CD8-positive, alpha-beta memory T cell (primary cell): ENCODE data around the gene PARP16. TPM values are rescaled to one million over a fixed set of nuclear protein-coding genes. Genes with fewer than 3 reads are reported as not detected.
A peak's percentile ranks its signal among the peaks of the same experiment; 100 is the strongest.

Experiments used
- CTCF ChIA-PET: fragments of 350-600 bp; sonication (Branson Sonifier 250); formaldehyde crosslinking; loops from one replicate; lab custom pipeline; 2021; ENCODE audit warnings: antibody characterized with exemption; lab: Charles Lee
- POLR2A ChIA-PET: fragments of 350-600 bp; sonication (Branson Sonifier 250); formaldehyde crosslinking; loops from one replicate; lab custom pipeline; 2021; ENCODE audit warnings: antibody characterized with exemption; lab: Charles Lee
- DNase-seq, 5 donors: peaks; one replicate each; pipeline versions ENCODE4 v3.0.0 to v3.0.0-alpha.2; 2020 to 2022; ENCODE audit warnings: mixed read lengths in 1 of 5
- H3K27ac ChIP-seq: one replicate; pipeline ENCODE4 v1.7.0; 2013; ENCODE audit warnings: low read depth, mild to moderate bottlenecking, low read length, moderate library complexity
- H3K27me3 ChIP-seq: 2 replicates; pipeline ENCODE4 v1.7.0; 2013; ENCODE audit warnings: low read length, mild to moderate bottlenecking; ENCODE audit not compliant: insufficient read depth, poor library complexity, severe bottlenecking
- H3K36me3 ChIP-seq: 2 replicates; pipeline ENCODE4 v1.7.0; 2013; ENCODE audit warnings: mild to moderate bottlenecking, low read length, moderate library complexity; ENCODE audit not compliant: insufficient read depth
- H3K4me1 ChIP-seq: 2 replicates; pipeline ENCODE4 v1.7.0; 2013; ENCODE audit warnings: mild to moderate bottlenecking, low read length, moderate library complexity; ENCODE audit not compliant: insufficient read depth
- H3K4me3 ChIP-seq: 2 replicates; pipeline ENCODE4 v1.7.0; 2013; ENCODE audit warnings: mild to moderate bottlenecking, low read length
- H3K9me3 ChIP-seq: 2 replicates; pipeline ENCODE4 v1.7.0; 2013; ENCODE audit warnings: mild to moderate bottlenecking, low read length
- H3K27ac Mint-ChIP-seq, 8 donors: one replicate each; pipeline ENCODE4 v1.8.0; 2020 to 2021; ENCODE audit warnings: mixed read lengths in 8 of 8, mild to moderate bottlenecking in 6 of 8, inconsistent platforms in 3 of 8, moderate library complexity in 3 of 8
- H3K27me3 Mint-ChIP-seq, 2 donors: one replicate each; pipeline ENCODE4 v1.8.0; 2020 to 2021; ENCODE audit warnings: mixed read lengths in 2 of 2, mild to moderate bottlenecking in 1 of 2, moderate library complexity in 1 of 2
- H3K36me3 Mint-ChIP-seq, 3 donors: one replicate each; pipeline ENCODE4 v1.8.0; 2020 to 2021; ENCODE audit warnings: mixed read lengths in 3 of 3, inconsistent platforms in 1 of 3, mild to moderate bottlenecking in 1 of 3
- H3K4me1 Mint-ChIP-seq, 3 donors: one replicate each; pipeline ENCODE4 v1.8.0; 2020 to 2021; ENCODE audit warnings: mixed read lengths in 3 of 3, inconsistent platforms in 1 of 3, mild to moderate bottlenecking in 1 of 3
- H3K4me3 Mint-ChIP-seq, 7 donors: one replicate each; pipeline ENCODE4 v1.8.0; 2020 to 2021; ENCODE audit warnings: mixed read lengths in 7 of 7, mild to moderate bottlenecking in 6 of 7, moderate library complexity in 4 of 7, inconsistent platforms in 2 of 7
- H3K9me3 Mint-ChIP-seq, 5 donors: one replicate each; pipeline ENCODE4 v1.8.0; 2020 to 2022; ENCODE audit warnings: mixed read lengths in 5 of 5, mild to moderate bottlenecking in 3 of 5, moderate library complexity in 2 of 5, inconsistent platforms in 1 of 5
- polyA plus RNA-seq: library from polyadenylated mRNA; unstranded; fragments of 300-500 nt; fragmentation: Illumina TruSeq; gene quantifications from one replicate; pipeline ENCODE4 v1.2.3, GENCODE V29; 2021
- total RNA-seq, 2 experiments: library from RNA; stranded (reverse); gene quantifications; one replicate each; pipeline ENCODE4 v1.2.3, GENCODE V29; 2021

PARP16 gene, protein sequence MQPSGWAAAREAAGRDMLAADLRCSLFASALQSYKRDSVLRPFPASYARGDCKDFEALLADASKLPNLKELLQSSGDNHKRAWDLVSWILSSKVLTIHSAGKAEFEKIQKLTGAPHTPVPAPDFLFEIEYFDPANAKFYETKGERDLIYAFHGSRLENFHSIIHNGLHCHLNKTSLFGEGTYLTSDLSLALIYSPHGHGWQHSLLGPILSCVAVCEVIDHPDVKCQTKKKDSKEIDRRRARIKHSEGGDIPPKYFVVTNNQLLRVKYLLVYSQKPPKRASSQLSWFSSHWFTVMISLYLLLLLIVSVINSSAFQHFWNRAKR
- total RNA-seq (10 to 100 TPM; 14.1 to 14.7 TPM), polyA plus RNA-seq (30.9 TPM)

DNA sequence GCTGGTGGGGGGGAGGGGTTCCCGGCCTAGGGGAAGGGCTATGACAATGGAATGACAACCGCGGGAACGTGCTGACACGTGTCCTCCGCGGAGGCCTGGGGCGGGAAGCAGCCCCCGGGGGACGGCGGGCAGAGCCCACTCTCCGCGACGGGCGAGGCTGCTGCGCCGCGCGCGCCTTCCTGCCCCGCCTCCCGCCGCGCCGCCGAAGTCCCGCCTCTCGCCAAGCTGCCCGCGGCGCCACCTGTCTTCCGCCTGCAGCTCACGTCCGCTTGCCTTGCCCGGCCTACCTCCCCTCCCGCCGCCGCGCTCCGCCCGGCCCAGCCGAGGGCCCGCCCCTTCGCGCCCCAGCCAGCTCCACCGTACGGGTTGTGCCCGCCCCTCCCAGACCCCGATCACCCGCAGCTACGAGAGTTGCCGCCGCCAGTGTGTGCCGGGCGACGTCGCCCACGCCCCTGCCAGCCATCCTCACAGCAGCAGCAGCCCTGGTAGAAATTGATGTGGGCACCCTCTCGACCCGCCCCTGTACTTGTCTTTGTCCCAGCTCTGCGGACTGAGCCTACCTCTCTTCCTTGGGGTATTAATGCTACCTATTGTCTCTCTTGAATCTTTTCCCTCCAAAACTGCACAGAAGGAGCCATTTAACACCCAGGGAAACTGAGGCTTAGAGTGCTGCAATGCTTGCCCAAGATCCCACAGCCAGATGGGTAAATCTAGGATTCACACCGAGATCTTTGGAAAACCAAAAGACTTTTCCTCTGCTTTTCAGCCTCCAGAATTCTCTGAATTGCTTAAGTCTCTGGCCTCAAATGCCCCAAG, at the start of gene PARP16:
PARP16 (minus strand) TSS at position 180 of the 816 bp plus-strand sequence. CDS start 457 bp downstream, outside the sequence.
- H3K27me3 ChIP-seq = no peaks in the 10 kb centered on the region
- H3K27ac ChIP-seq = peak within 1 kb of the TSS; percentile 78
- peaks cover 23% of the 10 kb centered on the region for H3K4me1 ChIP-seq
- CTCF ChIA-PET = interaction anchor here (0.7 to 2.6 kb wide), 13 partner anchors 8 to 101 kb away, joined by 3 to 16 read pairs (median 5); partner anchors contain the start of genes CLPX, RNU5A-1 and RNU5B-1
- no peaks in the 10 kb centered on the region for H3K36me3 ChIP-seq
- Mint-ChIP-seq H3K36me3 (peaks cover 0 to 19% (median 0%) of the 10 kb centered on the region in 3 donors), H3K4me1 (peaks cover 30 to 49% (median 48%) of the 10 kb centered on the region in 3 donors), H3K27ac (peak within 1 kb of the TSS; percentile 7 to 96 (median 95)), H3K4me3 (peak within 1 kb of the TSS; percentile 67 to 94 (median 88)), H3K27me3 (peaks cover 0 to 2% of the 10 kb centered on the region in 2 donors), H3K9me3 (no peaks in the 10 kb centered on the region)
- no peaks in the 10 kb centered on the region for H3K9me3 ChIP-seq
- peak; percentile 90 to 95 (median 92) for DNase-seq
- peak within 1 kb of the TSS; percentile 80 for H3K4me3 ChIP-seq
- POLR2A ChIA-PET = interaction anchor here (0.5 to 2.2 kb wide), 10 partner anchors 9 to 917 kb away, joined by 3 to 28 read pairs (median 5); partner anchors contain the start of genes CLPX, PDCD7, RNU5A-1 and RNU5B-1

DNA sequence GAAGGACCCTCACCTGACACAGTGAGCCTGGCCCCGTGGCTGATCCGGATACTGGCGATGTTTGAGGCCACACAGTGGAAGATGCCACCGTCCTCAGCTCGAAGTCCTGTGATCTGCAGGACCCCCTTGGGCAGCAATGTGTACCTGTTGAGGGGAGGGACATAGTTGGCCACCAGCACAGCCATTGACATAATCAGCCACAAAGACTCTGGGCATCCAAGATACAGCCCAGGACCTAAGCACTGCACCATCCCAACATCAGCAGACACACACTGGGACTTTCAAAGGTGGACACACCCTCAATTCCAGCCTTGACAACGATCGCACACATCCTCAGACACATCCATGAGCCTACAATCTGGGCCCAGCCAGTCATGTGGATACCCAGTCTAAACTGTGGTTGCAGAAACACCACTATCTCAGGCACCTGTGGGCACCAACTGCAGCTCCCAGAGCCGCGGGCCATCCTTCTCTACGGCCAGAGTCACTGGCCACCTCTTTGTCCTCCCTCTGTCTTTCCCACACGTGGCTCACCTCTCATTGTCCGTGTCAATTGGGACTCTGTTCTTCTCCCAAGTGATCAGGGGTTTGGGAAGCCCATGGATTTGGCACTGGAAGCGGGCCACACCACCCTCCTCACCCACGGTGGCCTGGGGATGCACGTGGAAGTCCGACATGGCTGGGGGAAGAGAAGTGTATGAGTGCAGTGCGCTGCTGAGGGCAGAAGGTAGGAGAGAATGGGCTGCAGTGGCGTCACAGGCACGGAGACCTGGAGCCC, 48.8 kb upstream of the PARP16 start:
- H3K4me1 ChIP-seq = no peaks in the 10 kb centered on the region
- no peak overlapping the region for H3K27ac ChIP-seq
- no peak overlapping the region for H3K4me3 Mint-ChIP-seq
- H3K27me3 ChIP-seq = no peaks in the 10 kb centered on the region
- no peak overlapping the region for H3K27ac Mint-ChIP-seq
- DNase-seq = no peak
- ChIA-PET CTCF (no interaction called here), POLR2A (no interaction called here)
- no peaks in the 10 kb centered on the region for H3K9me3 ChIP-seq
- H3K36me3 Mint-ChIP-seq = no peaks in the 10 kb centered on the region
- peaks cover 13 to 23% of the 10 kb centered on the region in 2 donors for H3K27me3 Mint-ChIP-seq
- no peaks in the 10 kb centered on the region for H3K36me3 ChIP-seq
- H3K4me1 Mint-ChIP-seq = peaks cover 0 to 2% (median 0%) of the 10 kb centered on the region in 3 donors
- H3K9me3 Mint-ChIP-seq = no peaks in the 10 kb centered on the region
- H3K4me3 ChIP-seq = no peak overlapping the region

DNA sequence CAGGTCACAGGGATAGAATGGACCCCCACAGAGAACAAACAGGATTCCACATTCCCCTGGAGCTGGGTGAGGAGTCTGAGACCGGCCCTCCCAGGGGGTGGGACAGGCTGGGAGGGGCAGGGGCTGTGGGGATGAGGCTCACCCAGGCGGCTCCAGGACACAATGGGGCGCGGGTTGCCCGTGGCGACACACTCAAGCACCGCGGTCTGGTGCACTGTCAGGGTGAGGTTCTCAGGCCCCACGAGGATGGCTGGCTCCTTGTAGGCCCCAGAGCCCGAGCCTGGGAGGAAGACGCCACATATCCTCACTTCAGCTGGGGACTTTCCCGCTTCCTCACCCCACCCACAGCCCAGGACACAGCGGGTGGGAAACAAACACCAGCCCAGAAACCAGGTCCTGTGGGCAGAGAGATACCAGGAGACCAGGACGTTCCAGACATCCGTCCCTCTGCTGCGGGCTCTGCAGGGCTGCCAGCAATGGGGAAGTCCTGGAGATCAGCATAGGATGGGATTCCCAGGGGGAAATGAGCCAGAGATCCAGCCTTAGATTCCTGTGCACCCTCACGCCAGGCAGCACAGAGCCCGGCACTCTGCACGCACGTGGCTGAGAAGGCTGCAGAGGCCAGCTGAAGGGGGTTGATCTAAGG, 48.0 kb upstream of the PARP16 start:
- Histone ChIP-seq H3K9me3 (no peaks in the 10 kb centered on the region), H3K27me3 (no peaks in the 10 kb centered on the region), H3K27ac (no peak overlapping the region), H3K4me1 (no peaks in the 10 kb centered on the region), H3K36me3 (no peaks in the 10 kb centered on the region), H3K4me3 (no peak overlapping the region)
- Mint-ChIP-seq H3K27ac (no peak overlapping the region), H3K36me3 (no peaks in the 10 kb centered on the region), H3K4me1 (peaks cover 0 to 2% (median 0%) of the 10 kb centered on the region in 3 donors), H3K9me3 (no peaks in the 10 kb centered on the region), H3K27me3 (peaks cover 8 to 22% of the 10 kb centered on the region in 2 donors), H3K4me3 (no peak overlapping the region)
- no peak for DNase-seq
- ChIA-PET CTCF (no interaction called here), POLR2A (no interaction called here)

DNA sequence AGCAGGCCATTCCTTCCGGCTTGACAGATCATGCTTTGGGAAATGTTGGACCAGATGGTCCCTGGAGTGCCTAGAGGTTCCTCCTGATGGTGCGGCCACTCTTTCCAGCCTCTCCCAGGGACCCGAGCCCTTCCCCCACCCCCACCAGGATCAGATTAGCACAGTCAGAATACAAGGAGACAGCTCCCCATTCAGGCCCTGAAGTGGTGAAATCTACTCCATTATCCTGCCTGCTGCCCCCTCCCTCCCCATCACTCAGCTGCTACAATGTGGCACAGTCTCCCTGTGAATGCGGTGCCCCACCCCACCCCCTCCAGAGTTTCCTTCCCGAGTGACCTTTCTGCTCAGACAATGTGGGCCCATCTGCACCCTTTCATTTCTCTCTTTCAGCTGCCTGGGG, 47.2 kb upstream of the PARP16 start:
- Mint-ChIP-seq H3K4me3 (no peak overlapping the region), H3K36me3 (no peaks in the 10 kb centered on the region), H3K4me1 (no peaks in the 10 kb centered on the region), H3K9me3 (no peaks in the 10 kb centered on the region), H3K27me3 (peaks cover 5 to 19% of the 10 kb centered on the region in 2 donors), H3K27ac (no peak overlapping the region)
- no peaks in the 10 kb centered on the region for H3K36me3 ChIP-seq
- no peak overlapping the region for H3K27ac ChIP-seq
- DNase-seq = no peak
- H3K4me3 ChIP-seq = no peak overlapping the region
- no peaks in the 10 kb centered on the region for H3K27me3 ChIP-seq
- no peaks in the 10 kb centered on the region for H3K4me1 ChIP-seq
- no peaks in the 10 kb centered on the region for H3K9me3 ChIP-seq
- ChIA-PET CTCF (no interaction called here), POLR2A (no interaction called here)

DNA sequence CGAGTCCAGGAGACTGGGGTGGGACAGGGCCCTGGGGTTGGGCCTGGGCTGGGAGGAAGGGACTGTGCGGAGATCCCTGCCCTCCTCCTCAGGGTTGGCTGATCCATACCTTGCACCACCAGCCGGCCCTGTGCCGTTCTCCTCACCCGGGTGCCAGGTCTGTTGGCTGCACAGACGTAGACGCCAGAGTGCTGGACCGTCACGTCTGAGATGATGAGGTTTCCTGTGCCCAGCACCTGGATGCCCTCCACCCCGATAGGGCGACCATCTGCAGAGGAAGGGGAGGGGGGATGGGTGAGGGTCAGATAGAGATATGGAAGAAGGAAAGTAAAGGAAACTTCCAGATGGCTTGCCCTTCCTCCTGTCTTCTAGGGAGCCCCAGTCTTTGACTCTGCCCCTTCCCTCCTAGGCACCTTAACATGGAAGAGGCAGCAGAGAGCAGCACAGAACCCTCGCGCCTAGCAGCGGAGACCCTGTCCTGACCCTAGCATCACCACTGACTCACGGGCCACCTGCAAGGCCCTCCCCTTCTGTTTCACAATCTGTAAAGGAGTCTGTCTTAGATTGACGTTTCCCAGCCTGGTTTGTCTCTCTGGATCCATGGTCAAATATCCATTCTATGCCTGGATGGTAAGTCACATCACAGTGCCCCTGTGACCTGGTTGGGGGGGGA, 46.6 kb upstream of the PARP16 start:
- CTCF ChIA-PET = no interaction called here
- POLR2A ChIA-PET = no interaction called here
- no peaks in the 10 kb centered on the region for H3K36me3 ChIP-seq
- no peaks in the 10 kb centered on the region for H3K27me3 ChIP-seq
- H3K27ac Mint-ChIP-seq = no peak overlapping the region
- no peak overlapping the region for H3K4me3 Mint-ChIP-seq
- no peaks in the 10 kb centered on the region for H3K9me3 Mint-ChIP-seq
- no peaks in the 10 kb centered on the region for H3K4me1 ChIP-seq
- H3K9me3 ChIP-seq = no peaks in the 10 kb centered on the region
- H3K4me3 ChIP-seq = no peak overlapping the region
- no peaks in the 10 kb centered on the region for H3K4me1 Mint-ChIP-seq
- DNase-seq = no peak
- H3K36me3 Mint-ChIP-seq = no peaks in the 10 kb centered on the region
- H3K27me3 Mint-ChIP-seq = peaks cover 5 to 21% of the 10 kb centered on the region in 2 donors
- H3K27ac ChIP-seq = no peak overlapping the region

DNA sequence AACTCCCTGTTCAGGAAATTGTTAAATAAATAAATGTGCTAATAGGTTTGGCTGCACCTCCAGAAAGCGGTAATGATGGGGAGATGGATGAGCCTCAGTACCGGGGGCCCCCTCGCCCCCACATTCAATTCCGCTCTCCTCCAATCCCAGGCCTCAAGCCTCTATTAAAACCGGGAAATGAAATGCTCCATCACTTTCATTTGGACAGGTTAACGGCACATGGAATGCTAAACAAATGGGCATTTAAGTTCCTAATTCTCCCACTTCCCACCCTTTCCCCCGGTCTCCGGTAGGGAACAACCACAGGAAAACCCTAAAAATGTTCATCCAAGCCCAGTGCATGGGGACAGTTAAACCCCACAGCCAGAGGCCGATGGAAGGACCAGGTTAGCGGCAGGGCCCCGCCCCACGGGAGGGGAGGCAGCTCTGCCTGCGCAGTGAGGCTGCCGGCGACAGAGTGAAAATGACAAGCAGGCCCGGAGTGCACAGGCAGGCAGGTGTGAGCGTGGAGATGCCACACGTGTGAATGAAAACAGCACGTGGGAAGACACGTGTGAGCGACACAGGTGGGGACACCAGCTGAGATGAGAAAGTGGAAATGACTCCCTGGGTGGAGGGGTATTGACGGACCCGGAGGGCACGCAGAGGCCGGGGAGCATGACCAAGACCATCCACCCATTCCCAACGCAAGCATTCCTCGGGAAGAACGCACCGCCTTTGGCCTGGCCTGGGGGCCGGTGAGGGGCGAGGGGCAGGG, 45.9 kb upstream of the PARP16 start:
- ChIA-PET POLR2A (no interaction called here), CTCF (no interaction called here)
- Mint-ChIP-seq H3K4me3 (peak overlapping the region in 1 of 7 donors; percentile 51), H3K4me1 (no peaks in the 10 kb centered on the region), H3K27ac (no peak overlapping the region), H3K27me3 (peaks cover 8 to 25% of the 10 kb centered on the region in 2 donors), H3K9me3 (no peaks in the 10 kb centered on the region), H3K36me3 (no peaks in the 10 kb centered on the region)
- Histone ChIP-seq H3K27ac (no peak overlapping the region), H3K4me3 (no peak overlapping the region), H3K27me3 (no peaks in the 10 kb centered on the region), H3K36me3 (no peaks in the 10 kb centered on the region), H3K9me3 (no peaks in the 10 kb centered on the region), H3K4me1 (no peaks in the 10 kb centered on the region)
- DNase-seq = no peak

DNA sequence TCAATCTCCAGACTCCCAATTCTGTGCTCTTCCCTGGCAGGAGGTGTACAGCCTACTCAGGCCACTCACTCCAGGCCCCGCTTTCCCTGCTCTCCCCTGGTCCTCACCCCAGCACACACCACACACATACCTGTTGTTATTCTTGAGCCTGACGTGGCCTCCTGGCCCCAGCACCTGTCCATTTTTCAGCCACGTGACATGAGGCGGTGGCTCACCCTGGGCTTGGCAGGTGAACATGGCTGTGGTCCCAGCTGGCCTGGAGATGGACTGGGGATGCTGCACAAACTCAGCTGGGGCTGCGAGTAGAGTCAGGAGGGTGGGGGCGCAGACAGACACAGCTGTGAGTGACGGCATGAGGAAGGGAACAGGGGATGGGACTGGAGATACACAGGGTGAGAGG, 45.1 kb upstream of the PARP16 start:
- no peaks in the 10 kb centered on the region for H3K27me3 ChIP-seq
- Mint-ChIP-seq H3K4me3 (no peak overlapping the region), H3K4me1 (no peaks in the 10 kb centered on the region), H3K27me3 (peaks cover 8 to 25% of the 10 kb centered on the region in 2 donors), H3K27ac (no peak overlapping the region), H3K9me3 (no peaks in the 10 kb centered on the region), H3K36me3 (no peaks in the 10 kb centered on the region)
- no peak overlapping the region for H3K4me3 ChIP-seq
- H3K4me1 ChIP-seq = no peaks in the 10 kb centered on the region
- no peaks in the 10 kb centered on the region for H3K9me3 ChIP-seq
- no peak for DNase-seq
- POLR2A ChIA-PET = no interaction called here
- no peak overlapping the region for H3K27ac ChIP-seq
- H3K36me3 ChIP-seq = no peaks in the 10 kb centered on the region
- CTCF ChIA-PET = no interaction called here
